H1 (cell line): ENCODE data around the gene RAMP1.

ENCODE experiments used
- BRCA1 ChIP-seq: IDR thresholded peaks from 2 replicates; pipeline ENCODE4 v1.6.1; 2012; ENCODE audit warnings: low read depth, low read length, improper control_type of control experiment
- CTCF ChIP-seq, 3 experiments: IDR thresholded peaks; 1 replicate in 2 of 3; 2 replicates in 1 of 3; pipeline versions ENCODE4 v1.5.1 to v1.6.1; 2011; ENCODE audit warnings: low read length in 3 of 3, mild to moderate bottlenecking in 3 of 3, inconsistent platforms in 2 of 3, low read depth in 1 of 3, moderate library complexity in 1 of 3; ENCODE audit not compliant: insufficient read depth in 1 of 3; ENCODE audit errors: control extremely low read depth in 1 of 3
- JUND ChIP-seq: IDR thresholded peaks from 2 replicates; pipeline ENCODE4 v1.6.1; 2011; ENCODE audit warnings: mild to moderate bottlenecking, improper control_type of control experiment, low read length
- POLR2A ChIP-seq, 2 experiments: IDR thresholded peaks; 1 replicate in 1 of 2; 2 replicates in 1 of 2; pipeline ENCODE4 v1.6.1; 2011; ENCODE audit warnings: low read depth in 2 of 2, low read length in 2 of 2, mild to moderate bottlenecking in 2 of 2; ENCODE audit errors: control extremely low read depth in 1 of 2
- POLR2AphosphoS5 ChIP-seq: IDR thresholded peaks from 2 replicates; pipeline ENCODE4 v1.6.1; 2011; ENCODE audit warnings: low read depth, low read length
- RAD21 ChIP-seq, 2 experiments: IDR thresholded peaks in 1 of 2; conservative IDR thresholded peaks in 1 of 2; 2 replicates each; pipeline ENCODE4 v1.6.1; 2011; ENCODE audit warnings: low read depth in 2 of 2, low read length in 2 of 2, improper control_type of control experiment in 1 of 2, inconsistent platforms in 1 of 2, mild to moderate bottlenecking in 1 of 2, moderate library complexity in 1 of 2
- TAF1 ChIP-seq: IDR thresholded peaks from 2 replicates; pipeline ENCODE4 v1.6.1; 2011; ENCODE audit warnings: mild to moderate bottlenecking, low read depth, low read length
- ZNF274 ChIP-seq: IDR thresholded peaks from 2 replicates; pipeline ENCODE4 v1.7.0; 2012; ENCODE audit warnings: low read length, borderline replicate concordance; ENCODE audit errors: extremely low read depth

- TF ChIP-seq ZNF274 (no peak), JUND (no peak), POLR2A (IDR thresholded peaks at IDR 0.05; ENCODE audit: control extremely low read depth in 1 of 2, low read depth in 2 of 2, low read length in 2 of 2) (no peak), CTCF (IDR thresholded peaks at IDR 0.05; ENCODE audit: control extremely low read depth in 1 of 3, insufficient read depth in 1 of 3, low read depth in 1 of 3, low read length in 3 of 3) (no peak), BRCA1 (no peak), TAF1 (no peak), RAD21 (IDR thresholded peaks at IDR 0.05 in 1 of 2, conservative IDR thresholded peaks at IDR 0.05 in 1 of 2; ENCODE audit: low read depth in 2 of 2, low read length in 2 of 2) (no peak), POLR2AphosphoS5 (no peak)
Measured at GRCh38 chr2:237942513-237942899, 83.1 kb downstream of the RAMP1 start.
